Natural killer cell (primary cell): ENCODE measurements around the gene PRKCB. TPM values are rescaled to one million over a fixed set of nuclear protein-coding genes. Genes with fewer than 3 reads are reported as not detected.

Experiments
- ATAC-seq, 3 donors: fragments of 150-1000 bp in 2 of 3; fragments of 200-7000 bp in 1 of 3; cut with Tn5 transposase; 1 replicate in 1 of 3; 2 replicates in 2 of 3; pipeline ENCODE4 v1.10.0; 2021; ENCODE audit warnings: mild to moderate bottlenecking in 2 of 3, moderate library complexity in 2 of 3
- DNase-seq, 2 donors: peaks; one replicate each; pipeline versions ENCODE4 v3.0.0 to v3.0.0-alpha.2; 2013 to 2021; ENCODE audit warnings: mixed read lengths in 1 of 2
- H3K27ac ChIP-seq: one replicate; pipeline ENCODE4 v1.5.1; 2013; ENCODE audit warnings: mild to moderate bottlenecking, low read length
- H3K27me3 ChIP-seq: one replicate; pipeline ENCODE4 v1.6.1; 2013; ENCODE audit warnings: low read length; ENCODE audit not compliant: control insufficient read depth, insufficient read depth
- H3K36me3 ChIP-seq: one replicate; pipeline ENCODE4 v1.6.1; 2013; ENCODE audit warnings: low read length; ENCODE audit not compliant: control insufficient read depth, insufficient read depth
- H3K4me1 ChIP-seq: one replicate; pipeline ENCODE4 v1.6.1; 2013; ENCODE audit warnings: low read length; ENCODE audit not compliant: control insufficient read depth, insufficient read depth
- H3K4me3 ChIP-seq: one replicate; pipeline ENCODE4 v1.5.1; 2013; ENCODE audit warnings: low read length
- H3K9me3 ChIP-seq: one replicate; pipeline ENCODE4 v1.6.1; 2013; ENCODE audit warnings: low read length; ENCODE audit not compliant: control insufficient read depth, insufficient read depth
- H3K27ac Mint-ChIP-seq, 2 donors: one replicate each; pipeline ENCODE4 v1.8.0; 2022; ENCODE audit warnings: mild to moderate bottlenecking in 2 of 2, mixed read lengths in 2 of 2, moderate library complexity in 1 of 2
- H3K27me3 Mint-ChIP-seq, 2 donors: one replicate each; pipeline ENCODE4 v1.8.0; 2022; ENCODE audit warnings: low read depth in 2 of 2, mixed read lengths in 2 of 2
- H3K36me3 Mint-ChIP-seq: one replicate; pipeline ENCODE4 v1.8.0; 2022; ENCODE audit warnings: mixed read lengths
- H3K4me1 Mint-ChIP-seq, 2 donors: one replicate each; pipeline ENCODE4 v1.8.0; 2022; ENCODE audit warnings: mixed read lengths in 2 of 2
- H3K4me3 Mint-ChIP-seq: one replicate; pipeline ENCODE4 v1.8.0; 2022; ENCODE audit warnings: mild to moderate bottlenecking, moderate library complexity, mixed read lengths
- H3K9me3 Mint-ChIP-seq, 2 donors: one replicate each; pipeline ENCODE4 v1.8.0; 2022; ENCODE audit warnings: mixed read lengths in 2 of 2
- WGBS: methylation state at CpG from one replicate; pipeline ENCODE4 v1.1.7; 2013; ENCODE audit warnings: missing lambda C conversion rate; ENCODE audit not compliant: insufficient coverage; 5-methylcytosine and 5-hydroxymethylcytosine counted together
- intact Hi-C: fragments of 100-400 bp; cut with micrococcal nuclease; formaldehyde crosslinking; loops from one replicate; pipeline ENCODE4 v1.14.2; 2022
- total RNA-seq, 4 donors: library from RNA; stranded (reverse); fragments of 120-200 nt in 1 of 4; gene quantifications; one replicate each; pipeline versions ENCODE4 v1.2.3 to v1.2.4, GENCODE V29; 2013 to 2022
- TF ChIP-seq, protein P1 (sequence below): fragments of 200-600 bp; IDR thresholded peaks from one replicate; pipeline ENCODE4 v1.8.0; 2022; ENCODE audit warnings: antibody characterized with exemption

PRKCB gene
- total RNA-seq, 3 donors from 2014 or later (not counting 1 experiment from before 2014, with no cell fraction given), result 182 to 222 (median 183) TPM

GRCh38 chr16:23955088-23955487 lies 119.3 kb downstream of the PRKCB start:
- Mint-ChIP-seq H3K36me3 (no peaks in the 10 kb centered on the region), H3K27me3 (no peaks in the 10 kb centered on the region), H3K4me3 (no peak overlapping the region), H3K9me3 (no peaks in the 10 kb centered on the region), H3K4me1 (peaks cover 60 to 83% of the 10 kb centered on the region in 2 donors), H3K27ac (no peak overlapping the region)
- no peak overlapping the region for H3K27ac ChIP-seq
- WGBS, result 85% methylated on average over 4 of the region's 7 CpGs
- DNase-seq (no peak), ATAC-seq (no peak)
- intact Hi-C loops, result no loop called here
- no peaks in the 10 kb centered on the region for H3K9me3 ChIP-seq
- no peaks in the 10 kb centered on the region for H3K36me3 ChIP-seq
- H3K4me1 ChIP-seq, result peaks cover 38% of the 10 kb centered on the region
- H3K27me3 ChIP-seq, result no peaks in the 10 kb centered on the region
- TF ChIP-seq, protein P1, sequence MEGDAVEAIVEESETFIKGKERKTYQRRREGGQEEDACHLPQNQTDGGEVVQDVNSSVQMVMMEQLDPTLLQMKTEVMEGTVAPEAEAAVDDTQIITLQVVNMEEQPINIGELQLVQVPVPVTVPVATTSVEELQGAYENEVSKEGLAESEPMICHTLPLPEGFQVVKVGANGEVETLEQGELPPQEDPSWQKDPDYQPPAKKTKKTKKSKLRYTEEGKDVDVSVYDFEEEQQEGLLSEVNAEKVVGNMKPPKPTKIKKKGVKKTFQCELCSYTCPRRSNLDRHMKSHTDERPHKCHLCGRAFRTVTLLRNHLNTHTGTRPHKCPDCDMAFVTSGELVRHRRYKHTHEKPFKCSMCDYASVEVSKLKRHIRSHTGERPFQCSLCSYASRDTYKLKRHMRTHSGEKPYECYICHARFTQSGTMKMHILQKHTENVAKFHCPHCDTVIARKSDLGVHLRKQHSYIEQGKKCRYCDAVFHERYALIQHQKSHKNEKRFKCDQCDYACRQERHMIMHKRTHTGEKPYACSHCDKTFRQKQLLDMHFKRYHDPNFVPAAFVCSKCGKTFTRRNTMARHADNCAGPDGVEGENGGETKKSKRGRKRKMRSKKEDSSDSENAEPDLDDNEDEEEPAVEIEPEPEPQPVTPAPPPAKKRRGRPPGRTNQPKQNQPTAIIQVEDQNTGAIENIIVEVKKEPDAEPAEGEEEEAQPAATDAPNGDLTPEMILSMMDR, result no peak
- no peak overlapping the region for H3K4me3 ChIP-seq

- H3K27ac ChIP-seq, result no peak overlapping the region
- H3K4me3 Mint-ChIP-seq, result no peak overlapping the region
These were observed 121.5 kb downstream of the PRKCB start for GRCh38 chr16:23957287-23957686.

GRCh38 chr16:23959072-23959751 lies 123.4 kb downstream of the PRKCB start:
- H3K36me3 ChIP-seq, result peaks cover 6% of the 10 kb centered on the region
- Mint-ChIP-seq H3K27me3 (no peaks in the 10 kb centered on the region), H3K4me3 (peak overlapping the region; percentile 40), H3K9me3 (no peaks in the 10 kb centered on the region), H3K27ac (peak overlapping the region; percentile 27 to 66), H3K4me1 (peaks cover 56 to 74% of the 10 kb centered on the region in 2 donors), H3K36me3 (no peaks in the 10 kb centered on the region)
- no peak overlapping the region for H3K27ac ChIP-seq
- peaks cover 10% of the 10 kb centered on the region for H3K4me1 ChIP-seq
- H3K9me3 ChIP-seq, result no peaks in the 10 kb centered on the region
- DNase-seq (no peak), ATAC-seq (peak in 2 of 3 donors; percentile 35 to 38)
- intact Hi-C loops, result no loop called here
- TF ChIP-seq, protein P1, result no peak
- WGBS, result 47% methylated on average over 8 of the region's 11 CpGs
- H3K27me3 ChIP-seq, result no peaks in the 10 kb centered on the region
- H3K4me3 ChIP-seq, result no peak overlapping the region

More at GRCh38 chr16:23957287-23957686, 121.5 kb downstream of the PRKCB start:
- Mint-ChIP-seq H3K27ac (no peak overlapping the region), H3K4me1 (peaks cover 60 to 83% of the 10 kb centered on the region in 2 donors), H3K36me3 (no peaks in the 10 kb centered on the region), H3K27me3 (no peaks in the 10 kb centered on the region), H3K9me3 (no peaks in the 10 kb centered on the region)
- H3K36me3 ChIP-seq, result no peaks in the 10 kb centered on the region
- intact Hi-C loops, result no loop called here
- 55% methylated on average over 2 of the region's 2 CpGs for WGBS
- DNase-seq, result no peak
- H3K4me3 ChIP-seq, result no peak overlapping the region
- ATAC-seq, result no peak
- no peaks in the 10 kb centered on the region for H3K27me3 ChIP-seq
- TF ChIP-seq, protein P1, result no peak
- peaks cover 17% of the 10 kb centered on the region for H3K4me1 ChIP-seq
- no peaks in the 10 kb centered on the region for H3K9me3 ChIP-seq

DNA sequence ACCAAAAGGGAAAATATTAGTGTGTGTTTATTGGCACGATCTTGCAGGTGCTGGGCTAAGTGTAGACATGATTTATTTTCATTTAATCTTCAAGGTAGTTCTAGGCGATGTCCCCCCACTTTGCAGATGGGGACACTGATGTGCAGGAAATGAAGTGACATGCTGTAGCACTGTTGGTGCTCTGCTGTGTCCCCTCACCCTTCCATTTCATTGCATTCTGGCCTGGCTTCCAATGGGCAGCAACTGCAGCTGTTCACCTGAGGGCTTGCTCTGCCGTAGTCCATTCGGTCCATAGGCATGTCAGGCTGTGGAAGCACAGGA lies 123.9 kb downstream of the PRKCB start:
- TF ChIP-seq, protein P1, result no peak
- WGBS, result 54% methylated on average over 3 of the region's 4 CpGs
- DNase-seq (no peak), ATAC-seq (peak in 1 of 3 donors; percentile 29)
- no peak overlapping the region for H3K4me3 ChIP-seq
- H3K4me1 Mint-ChIP-seq, result peaks cover 56 to 70% of the 10 kb centered on the region in 2 donors
- no peaks in the 10 kb centered on the region for H3K36me3 Mint-ChIP-seq
- H3K27me3 Mint-ChIP-seq, result no peaks in the 10 kb centered on the region
- no peaks in the 10 kb centered on the region for H3K27me3 ChIP-seq
- peak overlapping the region; percentile 40 for H3K4me3 Mint-ChIP-seq
- no peaks in the 10 kb centered on the region for H3K9me3 ChIP-seq
- intact Hi-C loops, result no loop called here
- H3K4me1 ChIP-seq, result peaks cover 10% of the 10 kb centered on the region
- no peaks in the 10 kb centered on the region for H3K9me3 Mint-ChIP-seq
- peaks cover 6% of the 10 kb centered on the region for H3K36me3 ChIP-seq
- H3K27ac ChIP-seq, result no peak overlapping the region
- H3K27ac Mint-ChIP-seq, result peak overlapping the region; percentile 27 to 66
